HEK293 (cell line): ENCODE results near the gene UBTD1.

Source experiments
- CTCF ChIA-PET: fragments of 350-600 bp; formaldehyde crosslinking; extraction: SDS; loops from one replicate; lab custom pipeline; 2021; ENCODE audit warnings: antibody characterized with exemption; lab: Yijun Ruan, JAX
- POLR2A ChIA-PET: fragments of 300-600 bp; formaldehyde crosslinking; extraction: SDS; loops from one replicate; lab custom pipeline; 2020; ENCODE audit warnings: antibody characterized with exemption, inconsistent platforms; lab: Yijun Ruan, JAX
- H3K27ac ChIP-seq: fragments of 200-500 bp; sonication (Bioruptor generic); 2 replicates; pipeline ENCODE4 v1.5.1; 2014; ENCODE audit warnings: low read depth, low read length, control low read depth, inconsistent platforms; ENCODE audit errors: extremely low read depth
- H3K36me3 ChIP-seq, 2 experiments: fragments of 200-500 bp in 1 of 2; sonication (Bioruptor generic) in 1 of 2; 1 replicate in 1 of 2; 2 replicates in 1 of 2; pipeline ENCODE4 v1.5.1; 2014 to 2017; ENCODE audit warnings: inconsistent platforms in 2 of 2, low read length in 2 of 2; ENCODE audit not compliant: control insufficient read depth in 2 of 2, insufficient read depth in 1 of 2
- H3K4me1 ChIP-seq: fragments of 200-500 bp; sonication (Bioruptor generic); 2 replicates; pipeline ENCODE4 v1.5.1; 2014; ENCODE audit warnings: mild to moderate bottlenecking, low read length, inconsistent platforms; ENCODE audit not compliant: control insufficient read depth, insufficient read depth
- H3K4me3 ChIP-seq: 2 replicates; pipeline ENCODE4 v1.5.1; 2011; ENCODE audit warnings: low read depth, mild to moderate bottlenecking, control low read depth, low read length, moderate library complexity
- H3K9me3 ChIP-seq: fragments of 200-500 bp; sonication (Bioruptor generic); 2 replicates; pipeline ENCODE4 v1.5.1; 2014; ENCODE audit warnings: low read depth, low read length, inconsistent platforms; ENCODE audit not compliant: control insufficient read depth, insufficient read depth
- GLIS1 ChIP-seq: fragments of 450-650 bp; formaldehyde crosslinking; IDR thresholded peaks from 2 replicates; pipeline ENCODE4 v1.5.1; 2016; ENCODE audit warnings: missing biosample characterization, missing genetic modification characterization
- GLIS2 ChIP-seq: fragments of 450-650 bp; formaldehyde crosslinking; IDR thresholded peaks from 2 replicates; pipeline ENCODE4 v1.5.1; 2016; ENCODE audit warnings: missing biosample characterization, missing genetic modification characterization
- INSM2 ChIP-seq: fragments of 450-650 bp; formaldehyde crosslinking; IDR thresholded peaks from 2 replicates; pipeline ENCODE4 v1.5.1; 2016; ENCODE audit warnings: missing biosample characterization, missing genetic modification characterization
- KLF7 ChIP-seq: fragments of 450-650 bp; formaldehyde crosslinking; IDR thresholded peaks from 2 replicates; pipeline ENCODE4 v1.5.1; 2016; ENCODE audit warnings: missing biosample characterization, missing genetic modification characterization, borderline replicate concordance
- ZBTB17 ChIP-seq: fragments of 450-650 bp; formaldehyde crosslinking; IDR thresholded peaks from 2 replicates; pipeline ENCODE4 v1.5.1; 2016; ENCODE audit warnings: missing biosample characterization, missing genetic modification characterization
- ZBTB49 ChIP-seq: fragments of 450-650 bp; formaldehyde crosslinking; IDR thresholded peaks from 2 replicates; pipeline ENCODE4 v1.5.1; 2016; ENCODE audit warnings: missing biosample characterization, missing genetic modification characterization, low read depth
- ZFP69B ChIP-seq: fragments of 450-650 bp; formaldehyde crosslinking; IDR thresholded peaks from 2 replicates; pipeline ENCODE4 v1.5.1; 2016; ENCODE audit warnings: missing biosample characterization, missing genetic modification characterization
- ZIC2 ChIP-seq: fragments of 450-650 bp; formaldehyde crosslinking; IDR thresholded peaks from 2 replicates; pipeline ENCODE4 v1.5.1; 2016; ENCODE audit warnings: missing biosample characterization, missing genetic modification characterization
- ZNF133 ChIP-seq: fragments of 450-650 bp; formaldehyde crosslinking; IDR thresholded peaks from 2 replicates; pipeline ENCODE4 v1.5.1; 2016; ENCODE audit warnings: missing biosample characterization, missing genetic modification characterization
- ZNF19 ChIP-seq: fragments of 450-650 bp; formaldehyde crosslinking; IDR thresholded peaks from 2 replicates; pipeline ENCODE4; 2016; ENCODE audit warnings: missing biosample characterization, missing genetic modification characterization, low read depth
- ZNF274 ChIP-seq, 2 experiments: fragments of 200-500 bp in 1 of 2; fragments of 450-650 bp in 1 of 2; sonication (Bioruptor generic) in 1 of 2; formaldehyde crosslinking in 1 of 2; IDR thresholded peaks; 2 replicates each; pipeline versions ENCODE4 v1.5.1 to v1.6.1; 2014 to 2016; ENCODE audit warnings: borderline replicate concordance in 1 of 2, inconsistent platforms in 1 of 2, low read length in 1 of 2, missing biosample characterization in 1 of 2, missing genetic modification characterization in 1 of 2
- ZNF311 ChIP-seq: fragments of 450-650 bp; formaldehyde crosslinking; IDR thresholded peaks from 2 replicates; pipeline ENCODE4 v1.5.1; 2017; ENCODE audit warnings: missing biosample characterization, missing genetic modification characterization, borderline replicate concordance
- ZNF391 ChIP-seq: fragments of 450-650 bp; formaldehyde crosslinking; IDR thresholded peaks from 2 replicates; pipeline ENCODE4 v1.5.1; 2016; ENCODE audit warnings: low read depth, missing biosample characterization, missing genetic modification characterization, borderline replicate concordance
- ZNF416 ChIP-seq: fragments of 450-650 bp; formaldehyde crosslinking; IDR thresholded peaks from 2 replicates; pipeline ENCODE4 v1.5.1; 2016; ENCODE audit warnings: missing biosample characterization, missing genetic modification characterization
- ZNF501 ChIP-seq: fragments of 450-650 bp; formaldehyde crosslinking; IDR thresholded peaks from 2 replicates; pipeline ENCODE4 v1.5.1; 2016; ENCODE audit warnings: missing biosample characterization, missing genetic modification characterization
- ZNF544 ChIP-seq: fragments of 450-650 bp; formaldehyde crosslinking; IDR thresholded peaks from 2 replicates; pipeline ENCODE4 v1.5.0; 2017; ENCODE audit warnings: missing biosample characterization, missing genetic modification characterization
- ZNF548 ChIP-seq: fragments of 450-650 bp; formaldehyde crosslinking; IDR thresholded peaks from 2 replicates; pipeline ENCODE4 v1.5.1; 2016; ENCODE audit warnings: missing biosample characterization, missing genetic modification characterization
- ZNF558 ChIP-seq: fragments of 450-650 bp; formaldehyde crosslinking; IDR thresholded peaks from 2 replicates; pipeline ENCODE4 v1.5.1; 2016; ENCODE audit warnings: missing biosample characterization, missing genetic modification characterization
- ZNF600 ChIP-seq: fragments of 450-650 bp; formaldehyde crosslinking; IDR thresholded peaks from 2 replicates; pipeline ENCODE4 v1.5.1; 2016; ENCODE audit warnings: missing biosample characterization, missing genetic modification characterization
- ZNF654 ChIP-seq: fragments of 450-650 bp; formaldehyde crosslinking; IDR thresholded peaks from 2 replicates; pipeline ENCODE4 v1.5.1; 2016; ENCODE audit warnings: low read depth, missing biosample characterization, missing genetic modification characterization
- ZNF701 ChIP-seq: fragments of 450-650 bp; formaldehyde crosslinking; IDR thresholded peaks from 2 replicates; pipeline ENCODE4 v1.5.1; 2016; ENCODE audit warnings: missing biosample characterization, missing genetic modification characterization
- ZNF785 ChIP-seq: fragments of 450-650 bp; formaldehyde crosslinking; IDR thresholded peaks from 2 replicates; pipeline ENCODE4 v1.5.1; 2016; ENCODE audit warnings: missing biosample characterization, missing genetic modification characterization
- ZSCAN16 ChIP-seq: fragments of 450-650 bp; formaldehyde crosslinking; IDR thresholded peaks from 2 replicates; pipeline ENCODE4 v1.5.1; 2016; ENCODE audit warnings: missing biosample characterization, missing genetic modification characterization
- TF ChIP-seq, protein P1 (sequence below): fragments of 450-650 bp; formaldehyde crosslinking; IDR thresholded peaks from 2 replicates; pipeline ENCODE4 v1.5.1; 2016; ENCODE audit warnings: missing biosample characterization, missing genetic modification characterization
- TF ChIP-seq, protein P2 (sequence below): fragments of 450-650 bp; formaldehyde crosslinking; IDR thresholded peaks from 2 replicates; pipeline ENCODE4; 2016; ENCODE audit warnings: missing biosample characterization, missing genetic modification characterization

UBTD1 gene

DNA sequence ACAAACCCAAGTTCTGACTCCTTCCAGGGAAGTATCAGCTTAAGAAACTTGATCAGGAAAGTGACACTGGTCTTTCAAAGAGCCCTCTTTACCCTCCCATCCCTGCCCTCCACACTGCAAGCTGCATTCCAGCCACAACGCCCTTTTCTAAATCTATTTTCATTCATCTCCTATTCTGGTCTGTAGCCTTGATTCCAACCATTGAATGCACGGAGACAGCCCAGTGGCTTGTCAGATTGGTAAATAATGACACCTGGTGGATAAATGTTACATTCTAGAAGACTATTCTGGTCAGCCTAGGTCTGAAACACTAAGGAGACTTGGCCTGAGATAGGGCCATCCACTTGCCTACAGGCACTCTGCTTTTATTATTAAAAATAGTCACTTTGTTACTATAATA lies 113.7 kb downstream of the UBTD1 start:
- no peak overlapping the region for H3K27ac ChIP-seq
- ChIA-PET POLR2A (interaction anchor here (0.6 kb wide), 1 partner anchor 20 kb away, joined by 10 read pairs; no protein-coding TSS in a partner anchor), CTCF (interaction anchor here (0.6 to 8.1 kb wide), 26 partner anchors 9 to 1707 kb away, joined by 3 to 78 read pairs (median 4); partner anchors contain the start of genes ANKRD2, C10orf62 and RRP12)
- TF ChIP-seq, protein P1, sequence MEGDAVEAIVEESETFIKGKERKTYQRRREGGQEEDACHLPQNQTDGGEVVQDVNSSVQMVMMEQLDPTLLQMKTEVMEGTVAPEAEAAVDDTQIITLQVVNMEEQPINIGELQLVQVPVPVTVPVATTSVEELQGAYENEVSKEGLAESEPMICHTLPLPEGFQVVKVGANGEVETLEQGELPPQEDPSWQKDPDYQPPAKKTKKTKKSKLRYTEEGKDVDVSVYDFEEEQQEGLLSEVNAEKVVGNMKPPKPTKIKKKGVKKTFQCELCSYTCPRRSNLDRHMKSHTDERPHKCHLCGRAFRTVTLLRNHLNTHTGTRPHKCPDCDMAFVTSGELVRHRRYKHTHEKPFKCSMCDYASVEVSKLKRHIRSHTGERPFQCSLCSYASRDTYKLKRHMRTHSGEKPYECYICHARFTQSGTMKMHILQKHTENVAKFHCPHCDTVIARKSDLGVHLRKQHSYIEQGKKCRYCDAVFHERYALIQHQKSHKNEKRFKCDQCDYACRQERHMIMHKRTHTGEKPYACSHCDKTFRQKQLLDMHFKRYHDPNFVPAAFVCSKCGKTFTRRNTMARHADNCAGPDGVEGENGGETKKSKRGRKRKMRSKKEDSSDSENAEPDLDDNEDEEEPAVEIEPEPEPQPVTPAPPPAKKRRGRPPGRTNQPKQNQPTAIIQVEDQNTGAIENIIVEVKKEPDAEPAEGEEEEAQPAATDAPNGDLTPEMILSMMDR = peak; percentile 70; the same call in 1 of the 2 replicates
- TF ChIP-seq GLIS1 (tag by site-specific recombination) = no peak
- no peak for TF ChIP-seq ZNF501 (tag by site-specific recombination)
- TF ChIP-seq ZNF654 (tag by site-specific recombination) = peak; percentile 69
- TF ChIP-seq ZBTB17 (tag by site-specific recombination) = peak; percentile 50
- TF ChIP-seq ZNF785 (tag by site-specific recombination) = no peak
- peaks cover 0 to 7% of the 10 kb centered on the region in 2 experiments; a peak in 2 of 3 replicates for H3K36me3 ChIP-seq
- H3K9me3 ChIP-seq = no peaks in the 10 kb centered on the region
- no peaks in the 10 kb centered on the region for H3K4me1 ChIP-seq
- H3K4me3 ChIP-seq = no peak overlapping the region

GRCh38 chr10:97618285-97618684 lies 119.6 kb downstream of the UBTD1 start:
- CTCF ChIA-PET = interaction anchor here (0.6 to 8.1 kb wide), 2 partner anchors 45 to 206 kb away, joined by 5 to 78 read pairs; partner anchors contain the start of gene ANKRD2
- TF ChIP-seq ZNF274 (IDR thresholded peaks at IDR 0.05; ENCODE audit: low read length) (no peak), ZNF274 (tag by site-specific recombination; IDR thresholded peaks at IDR 0.05; ENCODE audit: borderline replicate concordance) (no peak), ZIC2 (tag by site-specific recombination) (no peak), ZNF416 (tag by site-specific recombination) (no peak), ZNF311 (no peak), ZFP69B (tag by site-specific recombination) (no peak), ZNF548 (no peak)
- TF ChIP-seq, protein P2, sequence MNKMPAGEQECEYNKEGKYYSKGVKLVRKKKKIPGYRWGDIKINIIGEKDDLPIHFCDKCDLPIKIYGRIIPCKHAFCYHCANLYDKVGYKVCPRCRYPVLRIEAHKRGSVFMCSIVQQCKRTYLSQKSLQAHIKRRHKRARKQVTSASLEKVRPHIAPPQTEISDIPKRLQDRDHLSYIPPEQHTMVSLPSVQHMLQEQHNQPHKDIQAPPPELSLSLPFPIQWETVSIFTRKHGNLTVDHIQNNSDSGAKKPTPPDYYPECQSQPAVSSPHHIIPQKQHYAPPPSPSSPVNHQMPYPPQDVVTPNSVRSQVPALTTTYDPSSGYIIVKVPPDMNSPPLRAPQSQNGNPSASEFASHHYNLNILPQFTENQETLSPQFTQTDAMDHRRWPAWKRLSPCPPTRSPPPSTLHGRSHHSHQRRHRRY (tag by site-specific recombination) = no peak
- TF ChIP-seq, all 188 proteins: peak for 0

DNA sequence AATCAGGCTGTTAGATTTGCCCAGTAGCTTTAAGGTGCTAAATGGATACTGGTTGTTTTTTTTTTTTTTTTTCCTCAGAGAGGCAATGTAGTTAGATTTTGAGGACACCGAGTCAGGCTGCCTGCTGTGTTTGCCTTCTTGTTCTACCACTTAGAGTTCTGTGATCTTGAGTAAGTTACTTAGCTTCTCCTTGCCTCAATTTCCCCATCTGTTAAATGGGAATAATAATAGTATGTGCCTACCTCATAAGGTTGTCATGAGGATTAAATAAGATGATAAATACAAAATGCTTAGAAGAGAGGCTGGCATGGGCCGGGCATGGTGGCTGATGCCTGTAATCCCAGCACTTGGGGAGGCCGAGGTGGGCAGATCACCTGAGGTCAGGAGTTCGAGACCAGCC lies 120.0 kb downstream of the UBTD1 start:
- Histone ChIP-seq H3K4me1 (no peaks in the 10 kb centered on the region), H3K27ac (no peak overlapping the region), H3K36me3 (peaks cover 0 to 10% of the 10 kb centered on the region in 2 experiments; a peak in 2 of 3 replicates), H3K9me3 (no peaks in the 10 kb centered on the region), H3K4me3 (no peak overlapping the region)
- CTCF ChIA-PET = interaction anchor here (8.1 kb wide), 1 partner anchor 46 kb away, joined by 78 read pairs; the partner anchor contains the start of gene ANKRD2
- POLR2A ChIA-PET = interaction anchor here (0.9 kb wide), 1 partner anchor 23 kb away, joined by 4 read pairs; no protein-coding TSS in a partner anchor
- TF ChIP-seq GLIS1 (tag by site-specific recombination) (no peak), ZNF133 (tag by site-specific recombination) (no peak), ZNF701 (tag by site-specific recombination) (no peak), KLF7 (no peak), INSM2 (tag by site-specific recombination) (no peak), ZFP69B (tag by site-specific recombination) (no peak), ZSCAN16 (no peak), GLIS2 (no peak), ZBTB49 (tag by site-specific recombination) (no peak), ZNF600 (tag by site-specific recombination) (no peak), ZNF391 (tag by site-specific recombination) (no peak), ZNF19 (tag by site-specific recombination) (no peak), ZNF558 (no peak), ZNF544 (tag by site-specific recombination) (no peak), ZNF654 (tag by site-specific recombination) (no peak)

More at GRCh38 chr10:97618285-97618684, 119.6 kb downstream of the UBTD1 start:
- POLR2A ChIA-PET = interaction anchor here (0.9 kb wide), 1 partner anchor 23 kb away, joined by 4 read pairs; no protein-coding TSS in a partner anchor
- Histone ChIP-seq H3K4me3 (no peak overlapping the region), H3K9me3 (no peaks in the 10 kb centered on the region), H3K36me3 (peaks cover 0 to 10% of the 10 kb centered on the region in 2 experiments; a peak in 2 of 3 replicates), H3K27ac (no peak overlapping the region), H3K4me1 (no peaks in the 10 kb centered on the region)
